ENCODE results near the gene CLCN4.

- TF ChIP-seq CTCF (IDR thresholded peaks at IDR 0.05) (no peak), POLR2A (IDR thresholded peaks at IDR 0.05) (no peak), EP300 (IDR thresholded peaks at IDR 0.05) (no peak)
Observed at GRCh38 chrX:10206317-10206716, 49.5 kb downstream of the CLCN4 start.

Data from tibial nerve (tissue), 4 donors.